GM12878 (cell line): ENCODE measurements around the gene NPR2. TPM values are rescaled to one million over a fixed set of nuclear protein-coding genes. Genes with fewer than 3 reads are reported as not detected.

Experiments
- ATAC-seq: fragments of 200-7000 bp; cut with Tn5 transposase; 3 replicates; pipeline ENCODE4 v1.9.1; 2020; ENCODE audit warnings: mild to moderate bottlenecking, moderate library complexity
- BruUV-seq: library from RNA; stranded (reverse); fragments of 400-500 nt; replicated peaks from 2 replicates; lab custom pipeline; 2021; lab: Mats Ljungman, UMichigan
- CTCF ChIA-PET: fragments of 300-600 bp; sonication (Branson Sonifier 250); formaldehyde crosslinking; extraction: SDS; loops from one replicate; lab custom pipeline; 2021; ENCODE audit warnings: inconsistent platforms; lab: Yijun Ruan, JAX
- POLR2A ChIA-PET: fragments of 350-600 bp; formaldehyde crosslinking; extraction: SDS; loops from one replicate; lab custom pipeline; 2021; ENCODE audit warnings: inconsistent platforms; lab: Charles Lee
- RAD21 ChIA-PET: fragments of 300-600 bp; sonication (Branson Sonifier 250); formaldehyde crosslinking; loops from one replicate; lab custom pipeline; 2023; ENCODE audit warnings: antibody characterized with exemption; ENCODE audit not compliant: unreplicated experiment; lab: Charles Lee
- SMC1A ChIA-PET: fragments of 300-600 bp; sonication (Branson Sonifier 250); formaldehyde crosslinking; loops from one replicate; lab custom pipeline; 2023; ENCODE audit not compliant: unreplicated experiment, uncharacterized antibody; lab: Charles Lee
- DNase-seq: peaks from one replicate; pipeline ENCODE4 v3.0.0-alpha.2; 2011; ENCODE audit warnings: low read depth, low spot score
- FAIRE-seq: peaks from 3 replicates; lab custom pipeline; 2011; peaks lifted over from hg19 to GRCh38; lab: Jason Lieb, UNC
- H2AFZ ChIP-seq: 2 replicates; pipeline ENCODE4 v1.6.0; 2011; ENCODE audit warnings: low read depth, low read length, control low read depth; ENCODE audit not compliant: control insufficient read depth
- H3K27ac ChIP-seq: 2 replicates; pipeline ENCODE4 v1.5.1; 2011; ENCODE audit warnings: control low read depth; ENCODE audit not compliant: control insufficient read depth, insufficient read depth
- H3K27me3 ChIP-seq, 2 experiments: replicated peaks in 1 of 2; 2 replicates each; pipeline versions ENCODE4 v1.6.0 to v1.6.1; 2011; ENCODE audit warnings: low read length in 1 of 2; ENCODE audit not compliant: control insufficient read depth in 2 of 2, insufficient read depth in 2 of 2
- H3K36me3 ChIP-seq, 2 experiments: 2 replicates each; pipeline ENCODE4 v1.5.1; 2011; ENCODE audit warnings: low read length in 1 of 2; ENCODE audit not compliant: control insufficient read depth in 2 of 2, insufficient read depth in 2 of 2
- H3K4me1 ChIP-seq: 2 replicates; pipeline ENCODE4 v1.6.1; 2011; ENCODE audit warnings: mild to moderate bottlenecking, low read length, moderate library complexity, mixed read lengths; ENCODE audit not compliant: control insufficient read depth, insufficient read depth
- H3K4me2 ChIP-seq: 2 replicates; pipeline ENCODE4 v1.6.0; 2011; ENCODE audit warnings: control low read depth; ENCODE audit not compliant: control insufficient read depth, insufficient read depth
- H3K4me3 ChIP-seq: fragments of 200-600 bp; sonication (generic); 2 replicates; pipeline ENCODE4 v1.5.1; 2016
- H3K79me2 ChIP-seq: 2 replicates; pipeline ENCODE4 v1.6.0; 2011; ENCODE audit warnings: low read length; ENCODE audit not compliant: control insufficient read depth, insufficient read depth
- H3K9ac ChIP-seq: 2 replicates; pipeline ENCODE4 v1.8.0; 2011; ENCODE audit warnings: low read length, control low read depth, mixed read lengths; ENCODE audit not compliant: control insufficient read depth, insufficient read depth
- H3K9me3 ChIP-seq: replicated peaks from 3 replicates; pipeline ENCODE4 v1.5.1; 2011; ENCODE audit warnings: mild to moderate bottlenecking, low read length; ENCODE audit not compliant: control insufficient read depth, insufficient read depth
- H4K20me1 ChIP-seq: 2 replicates; pipeline ENCODE4 v1.6.0; 2011; ENCODE audit not compliant: control insufficient read depth, insufficient read depth
- EED ChIP-seq: sonication (generic); IDR thresholded peaks from 2 replicates; pipeline ENCODE4 v1.6.1; 2016; ENCODE audit warnings: antibody characterized with exemption, low read depth
- HDAC2 ChIP-seq: fragments of 200-600 bp; sonication (generic); IDR thresholded peaks from 2 replicates; pipeline ENCODE4 v1.6.1; 2017
- LARP7 ChIP-seq: fragments of 450-650 bp; IDR thresholded peaks from 2 replicates; pipeline ENCODE4 v1.6.1; 2017; ENCODE audit warnings: mild to moderate bottlenecking
- SMC3 ChIP-seq: IDR thresholded peaks from 2 replicates; pipeline ENCODE4 v1.6.1; 2011; ENCODE audit warnings: low read length, improper control_type of control experiment, borderline replicate concordance
- ZNF622 ChIP-seq: fragments of 450-650 bp; IDR thresholded peaks from 2 replicates; pipeline ENCODE4 v1.6.1; 2017; ENCODE audit warnings: mild to moderate bottlenecking, inconsistent platforms
- ZZZ3 ChIP-seq: IDR thresholded peaks from 2 replicates; pipeline ENCODE4 v1.6.1; 2011; ENCODE audit warnings: low read depth; ENCODE audit not compliant: control insufficient read depth, insufficient read length
- WGBS: methylation state at CpG from one replicate; pipeline ENCODE4 v1.1.6; 2016; ENCODE audit warnings: low lambda C conversion rate; ENCODE audit not compliant: insufficient replicate concordance, insufficient coverage; ENCODE audit errors: missing lambda C conversion rate; 5-methylcytosine and 5-hydroxymethylcytosine counted together
- in situ Hi-C: fragments of 300-500 bp; cut with MboI; formaldehyde crosslinking; loops from 9 replicates; pipeline ENCODE4 v1.14.3; 2018; ENCODE audit warnings: mixed read lengths
- intact Hi-C: fragments of 100-400 bp; cut with micrococcal nuclease; formaldehyde crosslinking; loops from one replicate; pipeline ENCODE4 v1.14.2; 2022; ENCODE audit not compliant: unreplicated experiment
- polyA plus RNA-seq, 11 experiments: library from polyadenylated mRNA; depleted of rRNA in 4 of 11; unstranded in 6 of 11; stranded (reverse) in 5 of 11; fragments of >200 nt; fragmentation: Nextera tagmentation in 4 of 11; fragmentation: Illumina TruSeq in 1 of 11; extraction: Ambion mirVana in 4 of 11; extraction: Trizol in 1 of 11; gene quantifications; 1 replicate in 1 of 11; 2 replicates in 10 of 11; pipeline versions ENCODE4 v1.2.1 to v1.2.3, GENCODE V29; 2011 to 2016; ENCODE audit warnings: inconsistent platforms in 2 of 11, missing spikeins in 2 of 11, low read depth in 1 of 11
- total RNA-seq, 4 experiments: library from RNA; depleted of rRNA in 3 of 4; stranded (reverse); fragments of >200 nt in 3 of 4; fragmentation: Illumina TruSeq in 1 of 4; extraction: Trizol in 1 of 4; gene quantifications; 2 replicates each; pipeline versions ENCODE4 v1.2.1 to v1.2.3, GENCODE V29; 2013 to 2021
- TF ChIP-seq, protein P1 (sequence below), 3 experiments: IDR thresholded peaks in 2 of 3; conservative IDR thresholded peaks in 1 of 3; 2 replicates each; pipeline ENCODE4 v1.5.1; 2011; ENCODE audit warnings: low read depth in 3 of 3, low read length in 3 of 3, mild to moderate bottlenecking in 3 of 3, control low read depth in 2 of 3, moderate library complexity in 2 of 3, inconsistent platforms in 1 of 3, mixed read lengths in 1 of 3; ENCODE audit not compliant: control insufficient read depth in 2 of 3, insufficient read depth in 1 of 3; ENCODE audit errors: extremely low read depth in 1 of 3

Gene NPR2
- total and polyA plus RNA-seq, 10 of the 15 experiments (the other 5 are each of a cell fraction or from before 2014, with no cell fraction given): 2.0 to 20.9 (median 6.8) TPM

DNA sequence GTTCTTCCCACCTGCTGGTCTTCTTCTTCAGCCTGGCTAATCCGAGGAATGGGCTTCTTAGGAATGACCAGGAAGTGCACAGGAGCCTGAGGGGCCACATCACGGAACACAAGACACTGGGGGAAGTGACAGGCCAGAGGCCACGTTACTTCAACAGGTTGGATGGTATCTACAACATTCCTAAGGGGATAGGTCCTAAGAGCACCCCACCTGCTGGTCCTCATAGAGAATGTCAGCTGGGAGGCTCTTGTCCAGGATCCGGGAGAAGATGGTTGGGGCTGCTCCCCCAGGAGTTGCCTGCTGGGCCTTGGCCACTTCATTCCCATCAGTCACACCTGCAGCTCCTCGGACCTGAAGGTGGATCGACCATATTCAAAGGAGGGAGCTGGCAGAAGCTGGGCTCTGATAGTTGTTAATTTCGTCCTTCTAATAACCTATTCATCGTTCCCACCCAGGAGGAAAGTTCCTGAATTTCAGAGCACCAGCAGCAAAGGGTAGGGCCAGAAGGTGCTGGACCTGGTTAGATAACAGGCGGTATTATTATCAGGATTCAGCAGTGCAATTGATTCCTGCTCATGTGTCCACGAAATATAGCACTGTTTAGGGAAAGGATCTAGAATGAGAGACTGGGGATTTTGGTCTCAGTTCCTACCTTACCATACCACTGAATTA is 22.2 kb downstream of the NPR2 start:
- FAIRE-seq: no peak
- POLR2A ChIA-PET: interaction anchor here (1.0 to 2.5 kb wide), 16 partner anchors 9 to 194 kb away, joined by 3 to 10 read pairs (median 6); partner anchors contain the start of genes ARHGEF39, CCDC107, CREB3 and FAM221B
- in situ Hi-C loops: loop anchor here (10.0 kb wide), 1 partner anchor 709 kb away; the partner anchor contains the start of gene STOML2

More for the DNA sequence above, 22.2 kb downstream of the NPR2 start:
- Histone ChIP-seq H3K9me3 (no peaks in the 10 kb centered on the region), H3K4me2 (peak overlapping the region; percentile 88), H2AFZ (no peak overlapping the region; the same call in 1 of the 2 replicates), H3K36me3 (peaks cover 3 to 5% of the 10 kb centered on the region in 2 experiments; a peak in 3 of 4 replicates), H3K9ac (peak overlapping the region; percentile 82), H3K27ac (peak overlapping the region; percentile 75), H3K27me3 (no peaks in the 10 kb centered on the region; a peak in 1 of 4 replicates), H3K4me1 (peaks cover 33% of the 10 kb centered on the region), H4K20me1 (no peaks in the 10 kb centered on the region), H3K79me2 (peaks cover 3% of the 10 kb centered on the region), H3K4me3 (no peak overlapping the region; the same call in 1 of the 2 replicates)
- DNase-seq: no peak
- 74% methylated on average over 10 of the region's 10 CpGs for WGBS
- intact Hi-C loops: loop anchor here (2.0 to 10.0 kb wide), 3 partner anchors 23 to 699 kb away; partner anchors contain the start of genes ATOSB, NPR2 and TESK1
- ChIA-PET CTCF (interaction anchor here (0.8 to 4.8 kb wide), 21 partner anchors 8 to 377 kb away, joined by 3 to 51 read pairs (median 6); partner anchors contain the start of genes CLTA, CREB3, FAM221B and GBA2), RAD21 (interaction anchor here (0.8 to 1.9 kb wide), 9 partner anchors 13 to 167 kb away, joined by 3 to 9 read pairs (median 4); partner anchors contain the start of genes GBA2 and RGP1), SMC1A (interaction anchor here (1.2 to 3.9 kb wide), 10 partner anchors 14 to 167 kb away, joined by 4 to 26 read pairs (median 4); partner anchors contain the start of genes ARHGEF39, CREB3, FAM221B and TLN1)
- TF ChIP-seq EED: 0 out of 2 replicates have a peak, but pooled peaks have one; percentile 16
- TF ChIP-seq ZNF622: no peak
- no peak for TF ChIP-seq HDAC2
- no peak for TF ChIP-seq ZZZ3
- TF ChIP-seq, protein P1, sequence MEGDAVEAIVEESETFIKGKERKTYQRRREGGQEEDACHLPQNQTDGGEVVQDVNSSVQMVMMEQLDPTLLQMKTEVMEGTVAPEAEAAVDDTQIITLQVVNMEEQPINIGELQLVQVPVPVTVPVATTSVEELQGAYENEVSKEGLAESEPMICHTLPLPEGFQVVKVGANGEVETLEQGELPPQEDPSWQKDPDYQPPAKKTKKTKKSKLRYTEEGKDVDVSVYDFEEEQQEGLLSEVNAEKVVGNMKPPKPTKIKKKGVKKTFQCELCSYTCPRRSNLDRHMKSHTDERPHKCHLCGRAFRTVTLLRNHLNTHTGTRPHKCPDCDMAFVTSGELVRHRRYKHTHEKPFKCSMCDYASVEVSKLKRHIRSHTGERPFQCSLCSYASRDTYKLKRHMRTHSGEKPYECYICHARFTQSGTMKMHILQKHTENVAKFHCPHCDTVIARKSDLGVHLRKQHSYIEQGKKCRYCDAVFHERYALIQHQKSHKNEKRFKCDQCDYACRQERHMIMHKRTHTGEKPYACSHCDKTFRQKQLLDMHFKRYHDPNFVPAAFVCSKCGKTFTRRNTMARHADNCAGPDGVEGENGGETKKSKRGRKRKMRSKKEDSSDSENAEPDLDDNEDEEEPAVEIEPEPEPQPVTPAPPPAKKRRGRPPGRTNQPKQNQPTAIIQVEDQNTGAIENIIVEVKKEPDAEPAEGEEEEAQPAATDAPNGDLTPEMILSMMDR (IDR thresholded peaks at IDR 0.05 in 2 of 3, conservative IDR thresholded peaks at IDR 0.05 in 1 of 3; ENCODE audit: control insufficient read depth in 2 of 3, extremely low read depth in 1 of 3, insufficient read depth in 1 of 3, low read depth in 3 of 3, low read length in 3 of 3): peak; percentile 26 to 45 (median 28); a peak in 4 of 6 replicates
- no peak for TF ChIP-seq LARP7
- TF ChIP-seq SMC3: peak; percentile 9; the same call in 1 of the 2 replicates
- ATAC-seq: no peak
- no TSS peak for BruUV-seq
